GM23248 (cell line): ENCODE results near the gene C8G.

Source experiments
- EZH2 ChIP-seq: fragments of 200-600 bp; sonication (generic); IDR thresholded peaks from 2 replicates; pipeline ENCODE4 v1.6.1; 2018; ENCODE audit warnings: antibody characterized with exemption, mild to moderate bottlenecking; ENCODE audit not compliant: insufficient read depth, poor library complexity, severe bottlenecking
- EZH2phosphoT487 ChIP-seq: fragments of 200-600 bp; sonication (generic); IDR thresholded peaks from 2 replicates; pipeline ENCODE4 v1.6.1; 2018; ENCODE audit warnings: antibody characterized with exemption, moderate library complexity, mild to moderate bottlenecking, low read depth; ENCODE audit not compliant: insufficient read depth

DNA sequence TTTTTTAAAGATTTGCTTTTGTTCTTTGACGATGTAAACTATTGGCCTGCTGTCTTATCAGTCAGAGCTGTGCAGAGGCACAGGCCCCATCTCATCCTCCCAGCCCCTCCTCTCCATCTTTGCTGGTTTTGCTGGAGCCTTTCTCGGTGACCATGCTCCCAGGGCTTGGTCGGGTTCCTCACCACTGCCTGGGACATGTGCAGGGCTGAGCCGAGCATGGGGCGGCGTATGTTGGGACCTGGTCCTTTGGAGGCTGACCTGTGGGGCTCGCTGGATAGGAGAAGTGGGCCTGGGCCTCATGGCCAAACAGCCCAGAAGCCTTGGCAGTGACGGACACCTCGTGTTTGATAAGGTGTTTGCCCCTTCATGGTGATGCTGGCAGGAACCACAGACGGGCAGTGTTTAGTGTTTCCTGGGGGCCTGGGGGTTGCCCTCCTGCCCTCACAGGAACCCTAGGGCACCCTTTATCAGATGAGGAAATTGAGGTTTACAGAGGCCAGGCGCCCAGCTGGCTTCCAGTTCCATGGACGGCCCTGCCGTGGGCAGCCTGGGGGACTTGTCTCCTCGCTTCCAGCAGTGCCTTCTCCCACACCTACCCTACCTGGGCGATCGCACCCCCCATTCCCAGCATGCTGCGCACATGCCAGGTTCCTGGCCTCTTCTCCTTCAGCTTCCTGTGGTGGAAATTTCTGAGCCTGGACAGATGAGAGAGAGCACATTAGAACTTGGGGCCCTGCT, 31.2 kb upstream of the C8G start:
- no peak for TF ChIP-seq EZH2
- no peak for TF ChIP-seq EZH2phosphoT487
